ENCODE measurements around the gene APIP.
A peak's percentile ranks its signal among the peaks of the same experiment; 100 is the strongest.
"Not testable (repeated sequence)": the region's sequence is repeated elsewhere in the genome, so short reads cannot be mapped to it uniquely, and the experiment has no call there.

Gene APIP

GRCh38 chr11:34921156-34921555, 5.0 kb upstream of the APIP start:
- Histone ChIP-seq H3K36me3 (ENCODE audit: control insufficient read depth in 1 of 2, insufficient read depth in 2 of 2, low read length in 2 of 2) (no peaks in the 10 kb centered on the region), H3K9me3 (ENCODE audit: control insufficient read depth in 1 of 2, low read length in 2 of 2) (no peaks in the 10 kb centered on the region), H3K4me3 (ENCODE audit: low read depth in 1 of 2, low read length in 2 of 2) (no peak overlapping the region), H3K27me3 (ENCODE audit: low read depth, low read length) (no peaks in the 10 kb centered on the region), H3K27ac (ENCODE audit: low read length) (no peak overlapping the region), H3K4me1 (ENCODE audit: control insufficient read depth in 1 of 2, insufficient read depth in 2 of 2, low read length in 2 of 2) (peaks cover 3 to 35% of the 10 kb centered on the region in 2 donors)

DNA sequence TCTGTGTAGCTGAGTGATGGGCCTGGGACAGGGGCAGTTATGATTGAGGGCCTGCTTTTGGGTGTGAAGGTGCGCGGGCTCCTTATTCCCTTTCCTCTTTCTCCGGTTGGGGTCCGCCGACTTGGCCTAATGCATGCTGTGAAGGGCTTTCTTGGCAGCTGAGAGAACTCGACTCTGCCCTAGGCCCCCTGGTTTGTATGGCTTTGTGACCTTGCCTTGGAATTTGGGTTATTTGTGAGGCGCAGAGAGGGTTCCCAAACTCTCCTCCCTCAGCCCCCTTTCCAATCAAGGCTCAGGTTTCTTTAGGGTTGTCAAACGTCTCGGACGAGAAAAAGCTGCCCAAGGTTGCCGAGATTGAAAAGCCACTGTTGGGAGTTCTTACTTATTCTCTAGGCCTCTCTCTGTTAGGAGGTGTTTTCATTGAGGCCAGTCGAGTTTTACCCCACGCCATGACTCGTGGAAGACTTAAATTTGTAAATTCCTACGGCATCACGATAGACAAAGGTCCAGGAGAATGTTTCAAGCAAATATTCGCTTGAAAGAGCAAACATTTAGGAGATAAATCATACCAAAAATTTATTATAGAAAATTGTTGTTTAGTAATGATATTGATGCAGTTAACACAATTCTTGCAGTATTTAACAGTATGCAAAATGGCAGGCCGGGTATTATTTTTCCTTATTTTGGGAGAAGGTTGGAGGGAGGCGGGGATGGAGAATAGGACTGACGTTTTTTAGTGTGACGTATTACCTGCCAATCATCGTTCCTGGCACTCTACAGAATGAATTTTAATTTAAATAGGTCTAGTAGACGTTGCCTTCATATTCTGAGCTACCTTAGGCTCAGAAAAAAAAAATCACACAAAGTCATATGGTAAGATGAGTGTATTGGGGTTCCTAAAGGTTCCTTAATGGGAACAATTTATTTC, 928 bp upstream of the APIP start:
- Histone ChIP-seq H3K27ac (ENCODE audit: low read length) (peak overlapping the region; percentile 95), H3K36me3 (ENCODE audit: control insufficient read depth in 1 of 2, insufficient read depth in 2 of 2, low read length in 2 of 2) (peaks cover 0 to 7% of the 10 kb centered on the region in 2 donors), H3K4me1 (ENCODE audit: control insufficient read depth in 1 of 2, insufficient read depth in 2 of 2, low read length in 2 of 2) (peaks cover 0 to 23% of the 10 kb centered on the region in 2 donors), H3K27me3 (ENCODE audit: low read depth, low read length) (no peaks in the 10 kb centered on the region), H3K9me3 (ENCODE audit: control insufficient read depth in 1 of 2, low read length in 2 of 2) (no peaks in the 10 kb centered on the region), H3K4me3 (ENCODE audit: low read depth in 1 of 2, low read length in 2 of 2) (peak overlapping the region; percentile 85 to 95)

- Histone ChIP-seq H3K27ac (ENCODE audit: low read length) (peak overlapping the region; percentile 95), H3K36me3 (ENCODE audit: control insufficient read depth in 1 of 2, insufficient read depth in 2 of 2, low read length in 2 of 2) (peaks cover 0 to 7% of the 10 kb centered on the region in 2 donors), H3K27me3 (ENCODE audit: low read depth, low read length) (no peaks in the 10 kb centered on the region), H3K4me3 (ENCODE audit: low read depth in 1 of 2, low read length in 2 of 2) (peak overlapping the region; percentile 85 to 93), H3K4me1 (ENCODE audit: control insufficient read depth in 1 of 2, insufficient read depth in 2 of 2, low read length in 2 of 2) (peaks cover 0 to 23% of the 10 kb centered on the region in 2 donors), H3K9me3 (ENCODE audit: control insufficient read depth in 1 of 2, low read length in 2 of 2) (no peaks in the 10 kb centered on the region)
Measured at GRCh38 chr11:34915136-34916014, 804 bp downstream of the APIP start.

GRCh38 chr11:34913556-34913955, 2.6 kb downstream of the APIP start:
- H3K36me3 ChIP-seq (ENCODE audit: control insufficient read depth in 1 of 2, insufficient read depth in 2 of 2, low read length in 2 of 2); H3K27ac ChIP-seq (ENCODE audit: low read length); H3K27me3 ChIP-seq (ENCODE audit: low read depth, low read length); H3K4me3 ChIP-seq (ENCODE audit: low read depth in 1 of 2, low read length in 2 of 2); H3K9me3 ChIP-seq (ENCODE audit: control insufficient read depth in 1 of 2, low read length in 2 of 2): not testable (repeated sequence)
- H3K4me1 ChIP-seq (ENCODE audit: control insufficient read depth in 1 of 2, insufficient read depth in 2 of 2, low read length in 2 of 2), result peaks cover 0 to 21% of the 10 kb centered on the region in 2 donors

DNA sequence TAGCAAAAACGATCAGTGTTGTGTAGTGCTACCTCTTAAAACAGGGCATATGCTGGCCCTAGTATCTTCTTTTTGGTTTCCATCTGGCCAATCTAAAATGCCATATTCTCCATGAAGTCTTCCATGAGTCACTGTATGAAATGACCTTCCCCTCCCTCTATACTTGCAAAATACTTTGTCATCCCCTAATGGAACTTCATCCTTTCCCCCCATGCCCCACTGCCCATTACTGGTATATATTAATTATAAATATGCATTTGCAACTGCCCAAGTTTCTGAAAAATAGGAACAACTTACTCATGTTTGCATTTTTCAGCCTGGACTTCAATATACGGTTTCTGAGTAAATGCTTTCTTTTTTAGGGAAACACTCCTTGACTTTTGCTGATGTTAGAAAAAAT, 4.5 kb downstream of the APIP start:
- Histone ChIP-seq H3K9me3 (ENCODE audit: control insufficient read depth in 1 of 2, low read length in 2 of 2) (no peaks in the 10 kb centered on the region), H3K4me1 (ENCODE audit: control insufficient read depth in 1 of 2, insufficient read depth in 2 of 2, low read length in 2 of 2) (peaks cover 0 to 7% of the 10 kb centered on the region in 2 donors), H3K36me3 (ENCODE audit: control insufficient read depth in 1 of 2, insufficient read depth in 2 of 2, low read length in 2 of 2) (peaks cover 0 to 7% of the 10 kb centered on the region in 2 donors), H3K4me3 (ENCODE audit: low read depth in 1 of 2, low read length in 2 of 2) (no peak overlapping the region), H3K27me3 (ENCODE audit: low read depth, low read length) (no peaks in the 10 kb centered on the region), H3K27ac (ENCODE audit: low read length) (no peak overlapping the region)

GRCh38 chr11:34910817-34911216, 5.4 kb downstream of the APIP start:
- H3K27me3 ChIP-seq (ENCODE audit: low read depth, low read length), result no peaks in the 10 kb centered on the region
- H3K4me3 ChIP-seq (ENCODE audit: low read depth in 1 of 2, low read length in 2 of 2), result no peak overlapping the region
- no peaks in the 10 kb centered on the region for H3K9me3 ChIP-seq (ENCODE audit: control insufficient read depth in 1 of 2, low read length in 2 of 2)
- H3K27ac ChIP-seq (ENCODE audit: low read length), result no peak overlapping the region
- H3K36me3 ChIP-seq (ENCODE audit: control insufficient read depth in 1 of 2, insufficient read depth in 2 of 2, low read length in 2 of 2), result peaks cover 0 to 4% of the 10 kb centered on the region in 2 donors
- peaks cover 0 to 7% of the 10 kb centered on the region in 2 donors for H3K4me1 ChIP-seq (ENCODE audit: control insufficient read depth in 1 of 2, insufficient read depth in 2 of 2, low read length in 2 of 2)

GRCh38 chr11:34909955-34910354, 6.2 kb downstream of the APIP start:
- Histone ChIP-seq H3K4me1 (ENCODE audit: control insufficient read depth in 1 of 2, insufficient read depth in 2 of 2, low read length in 2 of 2) (peaks cover 0 to under 1% of the 10 kb centered on the region in 2 donors), H3K36me3 (ENCODE audit: control insufficient read depth in 1 of 2, insufficient read depth in 2 of 2, low read length in 2 of 2) (no peaks in the 10 kb centered on the region), H3K27me3 (ENCODE audit: low read depth, low read length) (no peaks in the 10 kb centered on the region), H3K9me3 (ENCODE audit: control insufficient read depth in 1 of 2, low read length in 2 of 2) (no peaks in the 10 kb centered on the region), H3K4me3 (ENCODE audit: low read depth in 1 of 2, low read length in 2 of 2) (no peak overlapping the region), H3K27ac (ENCODE audit: low read length) (no peak overlapping the region)

DNA sequence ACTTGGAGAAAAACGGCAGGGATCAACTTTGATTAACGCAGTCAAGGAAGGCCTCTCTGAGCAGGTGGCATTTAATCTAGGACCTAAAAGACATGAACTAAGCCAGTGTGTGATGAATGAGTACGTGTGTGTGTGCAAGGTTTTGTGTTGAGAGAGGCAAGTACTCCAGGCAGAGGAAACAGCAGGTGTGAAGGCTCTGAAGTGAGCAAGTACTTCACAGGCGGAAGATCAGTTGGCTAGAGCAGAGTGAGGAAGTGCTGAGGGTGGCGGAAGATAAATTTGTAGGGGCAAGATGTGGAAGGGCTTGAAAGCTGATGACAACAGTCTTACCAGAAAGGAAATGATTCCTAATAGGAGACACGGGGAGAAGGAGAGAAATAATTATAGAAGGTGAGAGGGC, 6.8 kb downstream of the APIP start:
- Histone ChIP-seq H3K36me3 (ENCODE audit: control insufficient read depth in 1 of 2, insufficient read depth in 2 of 2, low read length in 2 of 2) (no peaks in the 10 kb centered on the region), H3K9me3 (ENCODE audit: control insufficient read depth in 1 of 2, low read length in 2 of 2) (no peaks in the 10 kb centered on the region), H3K27me3 (ENCODE audit: low read depth, low read length) (no peaks in the 10 kb centered on the region), H3K4me3 (ENCODE audit: low read depth in 1 of 2, low read length in 2 of 2) (no peak overlapping the region), H3K27ac (ENCODE audit: low read length) (no peak overlapping the region), H3K4me1 (ENCODE audit: control insufficient read depth in 1 of 2, insufficient read depth in 2 of 2, low read length in 2 of 2) (no peaks in the 10 kb centered on the region)

DNA sequence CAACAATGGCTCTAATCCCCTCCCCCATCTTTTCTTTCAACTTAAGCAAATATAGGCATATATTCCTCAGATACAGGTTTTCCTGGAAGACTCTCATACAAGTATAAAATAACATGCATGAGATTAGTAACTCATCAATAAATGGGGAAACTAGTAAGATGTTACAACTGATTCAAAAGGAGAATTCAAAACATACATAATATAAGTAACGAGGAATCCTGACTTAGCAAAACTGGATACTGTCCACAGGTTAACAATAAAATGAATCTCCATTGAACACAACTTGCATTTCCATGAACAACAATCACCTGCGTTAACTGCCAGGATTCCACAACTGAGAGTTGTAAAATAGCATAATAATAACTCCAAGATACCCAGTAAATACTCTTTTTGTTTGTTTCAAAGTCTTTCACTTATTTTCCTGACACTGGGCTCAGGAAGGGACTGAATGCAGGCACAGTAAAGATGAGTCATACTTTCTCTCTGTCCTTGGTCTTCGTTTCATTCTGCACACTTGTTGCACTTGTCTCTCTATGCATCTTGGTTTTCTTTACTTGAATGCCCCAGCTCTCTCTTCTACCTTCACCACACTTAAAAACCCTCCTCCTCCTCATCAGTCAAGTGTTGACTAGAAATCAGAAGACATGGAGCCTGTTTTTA, 8.1 kb downstream of the APIP start:
- Histone ChIP-seq H3K27ac (ENCODE audit: low read length) (no peak overlapping the region), H3K27me3 (ENCODE audit: low read depth, low read length) (no peaks in the 10 kb centered on the region), H3K36me3 (ENCODE audit: control insufficient read depth in 1 of 2, insufficient read depth in 2 of 2, low read length in 2 of 2) (no peaks in the 10 kb centered on the region), H3K9me3 (ENCODE audit: control insufficient read depth in 1 of 2, low read length in 2 of 2) (no peaks in the 10 kb centered on the region), H3K4me3 (ENCODE audit: low read depth in 1 of 2, low read length in 2 of 2) (no peak overlapping the region), H3K4me1 (ENCODE audit: control insufficient read depth in 1 of 2, insufficient read depth in 2 of 2, low read length in 2 of 2) (no peaks in the 10 kb centered on the region)

GRCh38 chr11:34905666-34906065, 10.5 kb downstream of the APIP start:
- H3K36me3 ChIP-seq (ENCODE audit: control insufficient read depth in 1 of 2, insufficient read depth in 2 of 2, low read length in 2 of 2), result no peaks in the 10 kb centered on the region
- no peak overlapping the region for H3K27ac ChIP-seq (ENCODE audit: low read length)
- H3K4me1 ChIP-seq (ENCODE audit: control insufficient read depth in 1 of 2, insufficient read depth in 2 of 2, low read length in 2 of 2), result no peaks in the 10 kb centered on the region
- H3K9me3 ChIP-seq (ENCODE audit: control insufficient read depth in 1 of 2, low read length in 2 of 2), result peaks cover 0 to 7% of the 10 kb centered on the region in 2 donors
- H3K4me3 ChIP-seq (ENCODE audit: low read depth in 1 of 2, low read length in 2 of 2), result no peak overlapping the region
- no peaks in the 10 kb centered on the region for H3K27me3 ChIP-seq (ENCODE audit: low read depth, low read length)
